NCI-H187 (cell line): ENCODE data around the gene NUDT4.
"Not testable (repeated sequence)": the region's sequence is repeated elsewhere in the genome, so short reads cannot be mapped to it uniquely, and the experiment has no call there.

Source experiments
- DNase-seq, 2 experiments: peaks; one replicate each; lab custom pipeline; 2025; lab: John Stamatoyannopoulos, UW

NUDT4 gene

DNA sequence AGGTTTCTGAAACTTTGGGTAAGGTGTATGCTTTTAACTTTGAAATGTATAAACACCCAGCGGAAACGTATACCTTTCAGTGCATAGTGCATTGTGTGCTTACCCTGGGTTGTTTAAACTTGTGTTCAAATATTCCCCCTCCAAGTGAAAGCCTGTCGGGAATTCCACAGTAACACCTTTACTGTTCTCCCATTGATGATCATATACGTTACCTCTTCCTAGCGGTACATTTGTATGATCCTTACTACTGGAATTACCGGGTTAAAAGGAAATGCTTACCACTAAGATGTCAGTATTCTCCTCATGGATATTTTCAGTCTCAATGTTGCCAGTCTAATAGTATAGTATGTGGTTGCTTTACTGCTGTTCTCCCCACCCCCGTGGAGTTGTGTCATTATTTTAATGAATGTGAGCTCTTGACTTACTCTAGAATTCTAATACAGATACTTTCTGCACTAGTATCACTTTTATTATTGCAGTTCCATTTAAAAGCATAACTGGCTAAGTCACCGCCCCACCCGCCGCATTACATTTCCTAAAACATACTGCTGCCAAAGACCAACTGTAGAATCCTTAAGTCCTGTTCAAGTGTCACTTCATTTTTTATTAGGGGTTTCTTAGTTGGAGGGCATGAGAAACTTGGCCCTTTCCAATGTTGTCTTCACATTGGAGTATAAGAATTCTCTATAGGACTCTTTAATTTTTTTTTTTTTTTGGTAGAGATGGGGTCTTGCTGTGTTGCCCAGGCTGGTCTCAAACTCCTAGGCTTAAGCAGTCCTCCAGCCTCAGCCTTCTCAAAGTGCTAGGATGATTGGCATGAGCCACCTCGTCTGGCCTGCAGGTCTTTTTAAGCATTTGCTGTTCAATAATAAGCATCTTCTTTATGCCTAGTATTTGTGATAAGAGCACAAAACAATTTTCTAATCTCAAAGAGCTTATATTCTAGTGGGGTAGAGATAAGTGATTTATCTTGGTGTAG, 24.9 kb downstream of the NUDT4 start:
- no peak for DNase-seq

GRCh38 chr12:93403988-93404803, 26.5 kb downstream of the NUDT4 start:
- no peak for DNase-seq

DNA sequence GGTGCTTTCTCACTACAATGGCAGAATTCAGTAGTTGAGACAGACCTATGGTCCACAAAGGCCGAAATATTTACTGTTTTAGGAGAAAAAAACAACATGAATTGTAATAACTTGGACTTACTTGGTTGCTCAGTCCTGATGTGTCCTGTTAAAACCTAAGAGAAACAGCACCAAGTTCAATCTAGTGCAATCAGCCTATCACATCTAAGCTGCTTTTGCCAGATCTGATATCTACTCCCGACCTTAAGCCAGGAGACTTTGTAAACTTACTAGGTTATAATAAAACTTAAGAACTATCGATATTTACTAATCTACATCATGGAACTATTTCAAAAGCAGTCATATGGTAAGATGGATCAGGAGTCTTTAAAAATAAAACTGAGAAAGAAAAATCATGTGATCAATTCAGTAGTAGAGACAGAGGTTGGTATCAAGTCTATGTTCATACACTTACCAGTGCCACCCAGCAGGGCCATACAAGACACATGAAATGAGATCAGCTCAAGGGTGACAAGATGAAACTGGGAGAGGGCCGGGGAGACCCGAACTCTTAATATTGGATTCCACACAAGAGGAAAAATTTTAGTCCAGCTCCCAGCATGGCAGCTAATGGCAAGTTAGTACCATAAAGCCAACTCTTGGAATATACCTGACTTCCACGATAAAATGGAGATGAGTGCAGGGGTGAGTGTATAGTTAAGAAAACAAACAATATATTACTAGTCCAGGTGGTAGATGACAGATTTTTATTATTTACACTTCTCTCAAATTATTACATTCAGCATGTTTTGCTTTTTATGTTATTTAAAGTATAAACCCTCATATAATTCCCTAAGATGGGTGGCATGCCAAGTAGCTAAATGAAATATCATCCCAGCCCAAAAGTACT, 27.5 kb downstream of the NUDT4 start:
- DNase-seq, result no peak

GRCh38 chr12:93407054-93407962, 29.6 kb downstream of the NUDT4 start:
- DNase-seq, result no peak

DNA sequence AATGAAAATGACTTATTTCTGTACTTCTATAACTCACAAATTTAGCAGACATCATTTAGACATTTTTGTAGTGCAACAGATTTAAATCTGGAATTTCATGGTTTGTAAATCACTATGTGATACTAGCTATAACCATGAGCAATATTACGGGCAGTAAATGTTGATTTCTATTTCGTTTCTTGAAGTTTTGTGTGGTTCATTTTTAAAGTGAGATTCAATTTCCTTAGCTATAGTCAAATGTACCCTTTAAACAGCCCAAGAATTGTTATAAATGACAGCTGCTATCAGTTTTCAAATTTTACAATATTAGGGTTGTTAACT, 30.2 kb downstream of the NUDT4 start:
- no peak for DNase-seq

DNA sequence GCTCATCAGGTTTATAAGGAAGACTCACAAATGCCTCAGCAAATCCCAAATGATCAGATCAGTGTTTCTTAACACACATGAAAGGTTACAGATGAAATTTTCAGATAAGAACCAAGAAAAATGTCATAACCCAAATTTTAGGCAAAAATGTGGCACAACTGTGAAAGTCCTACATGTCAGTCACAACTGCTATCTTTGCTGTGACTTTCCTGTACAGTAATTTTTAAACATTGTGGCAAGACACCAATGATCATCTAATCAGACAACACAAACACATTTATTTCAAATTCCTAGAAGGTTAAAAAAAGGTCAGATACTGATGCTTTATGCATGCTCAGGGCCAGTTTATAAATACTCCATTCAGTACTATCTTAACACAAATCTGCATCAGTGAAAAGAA, 31.1 kb downstream of the NUDT4 start:
- DNase-seq, result no peak

DNA sequence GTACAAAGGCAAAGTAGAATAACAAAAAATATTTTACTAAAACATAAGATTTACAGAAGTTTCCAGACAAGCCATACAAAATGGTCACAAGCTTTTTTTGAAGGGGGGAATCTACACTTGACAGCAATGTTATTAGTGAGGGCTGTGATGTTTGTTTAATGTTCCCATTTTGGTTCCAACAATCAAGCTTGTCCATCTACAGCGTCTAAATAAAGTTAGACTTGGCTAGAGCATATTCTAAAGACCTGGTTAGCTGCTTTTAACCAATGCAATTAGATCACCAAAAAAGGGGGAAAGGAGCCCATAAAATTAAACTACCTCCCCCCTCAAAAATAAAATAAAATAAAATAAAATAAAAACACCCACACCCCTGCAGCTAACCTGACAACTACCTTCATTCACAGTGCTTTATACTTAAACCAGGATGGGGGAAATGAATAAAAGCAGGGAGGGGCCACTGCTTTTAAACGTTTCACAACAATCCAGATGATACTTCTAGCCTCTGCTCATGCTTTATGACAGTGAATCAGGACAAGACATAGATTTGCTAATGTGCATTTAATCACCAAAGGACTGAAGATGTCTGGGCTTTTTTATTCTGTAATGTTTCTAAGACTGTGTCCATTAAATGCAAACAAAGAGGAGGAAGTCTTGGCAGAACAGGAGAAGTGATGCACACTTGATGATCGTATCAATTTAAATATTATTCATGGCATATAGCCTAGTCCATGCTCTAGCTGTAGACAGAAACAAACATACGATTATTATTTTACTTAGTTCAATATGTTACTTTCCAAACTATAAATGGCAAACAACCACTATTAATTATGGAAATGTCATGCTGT, 31.8 kb downstream of the NUDT4 start:
- not testable (repeated sequence) for DNase-seq

- DNase-seq, result not testable (repeated sequence)
Observed at GRCh38 chr12:93411060-93411459, 33.3 kb downstream of the NUDT4 start.

DNA sequence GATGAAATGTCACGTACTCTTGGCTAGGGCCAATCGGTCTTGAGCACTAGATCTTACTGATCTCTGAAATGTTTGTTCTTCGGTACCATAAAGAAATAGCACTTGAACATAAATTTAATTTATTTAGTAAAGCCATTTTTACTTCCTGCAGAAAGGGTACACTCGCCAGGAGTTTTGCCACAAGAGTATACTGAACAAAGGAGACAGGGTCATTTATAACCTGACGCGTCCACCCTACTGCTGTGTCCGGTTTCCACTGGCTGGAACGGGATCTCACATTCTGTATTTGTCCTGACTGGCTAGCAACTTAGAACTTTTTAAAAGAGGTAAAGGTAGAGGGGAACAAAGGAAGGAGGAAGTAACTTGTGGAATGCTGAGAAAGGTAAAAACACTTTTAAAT, 34.7 kb downstream of the NUDT4 start:
- not testable (repeated sequence) for DNase-seq

- no peak for DNase-seq
Observed at GRCh38 chr12:93413064-93413463, 35.3 kb downstream of the NUDT4 start.

DNA sequence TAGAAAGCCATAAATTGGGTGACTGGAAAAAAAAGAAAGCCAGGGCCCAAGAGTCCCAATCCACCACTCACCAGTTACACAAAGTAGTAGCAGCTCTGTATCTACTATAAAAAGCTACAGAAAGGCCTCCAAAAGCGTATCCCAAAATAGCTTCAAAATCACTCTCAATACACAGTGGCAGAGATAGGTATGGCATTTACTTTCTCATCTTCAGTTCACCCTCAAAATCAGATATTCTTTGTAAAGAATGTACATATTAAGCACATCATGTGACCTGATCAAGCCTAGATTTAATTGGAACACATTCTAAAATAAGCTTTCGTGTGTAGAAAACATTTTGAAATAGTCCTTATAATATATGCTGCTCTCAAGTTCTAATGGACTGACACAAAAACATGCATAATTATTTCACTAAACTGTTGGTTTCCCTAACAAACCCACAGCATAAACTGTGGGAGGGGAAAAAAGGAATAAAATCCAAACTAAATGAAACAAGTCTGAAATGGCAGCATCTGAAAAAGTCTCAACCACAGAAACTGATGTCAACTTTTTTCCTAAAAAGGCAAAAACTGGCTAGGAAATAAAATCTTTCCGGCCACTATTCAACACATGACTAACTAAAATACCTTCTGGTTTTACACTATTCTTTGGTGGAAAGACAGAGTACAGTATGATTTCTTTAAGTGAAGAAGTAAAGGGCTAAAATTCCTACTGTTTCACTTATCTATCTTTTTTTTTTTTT, 38.2 kb downstream of the NUDT4 start:
- DNase-seq, result no peak

GRCh38 chr12:93417967-93418480, 40.3 kb downstream of the NUDT4 start:
- DNase-seq, result no peak

DNA sequence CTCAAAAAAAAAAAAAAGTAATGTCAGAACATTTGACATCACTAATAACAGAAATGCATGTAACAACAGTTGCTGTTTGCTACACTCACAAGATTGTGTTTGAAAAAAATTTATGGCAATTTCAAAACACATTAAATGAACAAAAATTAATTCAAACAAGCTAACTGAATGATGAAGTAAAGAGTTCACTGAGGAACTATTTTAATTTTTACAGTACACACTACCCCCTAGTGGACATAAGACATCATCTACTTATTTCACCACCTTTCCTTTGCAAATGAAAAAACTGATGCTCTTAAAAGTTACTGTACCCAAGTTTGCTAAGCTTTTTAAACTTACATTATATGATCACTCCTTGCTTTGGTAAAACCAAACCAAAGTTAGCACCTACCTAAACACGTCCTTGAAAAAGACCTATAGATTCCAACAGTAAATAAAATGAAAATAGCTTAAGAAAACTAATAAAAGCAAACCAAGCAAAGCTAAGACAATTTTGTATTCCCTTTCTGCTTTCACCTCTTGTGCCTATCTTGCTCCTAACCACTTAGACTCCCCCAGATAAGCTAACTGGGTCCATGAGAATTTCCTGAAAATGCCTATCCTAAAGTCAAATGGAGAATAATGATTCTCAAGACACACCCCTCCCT, 41.8 kb downstream of the NUDT4 start:
- peak in 1 of 2 experiments; percentile 11 for DNase-seq

- DNase-seq, result no peak
Observed at GRCh38 chr12:93422050-93422449, 44.3 kb downstream of the NUDT4 start.

DNA sequence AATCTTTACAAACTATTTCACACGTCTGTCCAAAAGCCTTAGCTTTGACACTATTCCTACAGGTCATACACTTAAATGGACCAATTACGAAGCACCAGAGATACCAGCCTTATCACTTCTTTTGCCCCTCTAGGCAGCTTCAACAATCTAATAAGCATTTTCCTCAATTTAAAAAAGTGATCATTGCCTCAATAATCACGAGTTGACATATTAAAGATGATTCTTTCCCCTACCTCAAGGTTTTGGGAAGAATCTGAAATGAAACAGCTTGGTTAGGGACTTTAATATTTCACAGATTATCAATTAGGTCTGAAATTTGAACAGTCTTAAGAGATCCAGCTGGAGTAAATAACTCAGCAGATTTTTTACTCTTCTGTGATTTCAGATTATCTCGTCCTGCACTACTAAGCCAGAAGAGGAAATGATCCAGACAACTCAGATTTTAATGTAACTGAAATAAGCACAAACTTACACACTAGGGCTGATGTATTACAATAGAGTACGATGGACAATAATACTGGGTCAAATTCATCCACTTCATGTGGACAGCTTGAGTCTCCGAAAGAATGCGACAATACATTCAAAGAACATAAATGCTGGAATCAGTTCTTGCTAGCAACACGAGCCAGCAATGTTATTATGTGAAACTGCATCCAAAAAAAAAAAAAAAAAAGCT, 48.1 kb downstream of the NUDT4 start:
- DNase-seq, result no peak

GRCh38 chr12:93426412-93426805, 48.7 kb downstream of the NUDT4 start:
- DNase-seq, result no peak

DNA sequence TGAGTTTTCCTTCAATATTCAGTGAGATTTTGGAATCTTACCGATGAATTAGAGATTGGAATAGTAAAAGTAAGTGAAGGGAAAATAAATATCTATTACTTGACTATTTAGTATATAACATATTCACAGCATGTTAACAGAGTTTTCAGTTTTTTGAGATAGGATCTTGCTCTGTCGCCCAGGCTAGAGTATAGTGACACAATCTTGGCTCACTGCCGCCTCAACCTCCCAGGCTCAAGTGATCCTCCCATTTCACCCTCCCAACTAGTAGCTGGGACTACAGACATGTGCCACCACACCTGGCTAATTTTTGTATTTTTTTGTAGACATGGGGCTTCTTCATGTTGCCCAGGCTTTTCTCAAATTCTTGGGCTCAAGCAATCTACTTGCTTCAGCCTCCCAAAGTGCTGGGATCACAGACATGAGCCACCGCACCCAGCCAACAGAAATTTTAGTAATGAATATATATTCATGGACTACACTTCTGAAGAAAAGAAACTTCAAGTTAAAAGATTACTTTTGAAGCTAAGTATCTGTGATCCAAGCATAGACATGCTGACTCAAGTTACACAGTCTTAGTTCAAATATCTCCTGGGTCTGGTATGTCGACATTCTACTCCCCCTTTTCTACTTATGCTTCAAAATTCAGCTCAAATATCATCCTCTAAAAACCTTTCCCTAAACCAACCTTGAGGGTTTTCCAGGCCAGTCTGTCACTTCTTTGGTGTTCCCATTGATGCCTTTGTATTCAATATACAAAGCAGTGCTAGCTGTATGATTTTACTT, 50.2 kb downstream of the NUDT4 start:
- no peak for DNase-seq
